GM21390 (cell line): Measurements from ENCODE around the gene EXOC4.
"Not testable (repeated sequence)": the region's sequence is repeated elsewhere in the genome, so short reads cannot be mapped to it uniquely, and the experiment has no call there.

Experiments used
- ATAC-seq: cut with Tn5 transposase; IDR thresholded peaks from one replicate; pipeline ENCODE4 v1.9.1; 2021; ENCODE audit not compliant: unreplicated experiment

EXOC4 gene

GRCh38 chr7:133959505-133959904, 706.6 kb downstream of the EXOC4 start:
- no peak for ATAC-seq

- ATAC-seq, result no peak
These were observed 708.8 kb downstream of the EXOC4 start for GRCh38 chr7:133961724-133962123.

GRCh38 chr7:133962646-133963045, 709.8 kb downstream of the EXOC4 start:
- ATAC-seq, result no peak

GRCh38 chr7:133963629-133964028, 710.8 kb downstream of the EXOC4 start:
- no peak for ATAC-seq

GRCh38 chr7:133971625-133972024, 718.7 kb downstream of the EXOC4 start:
- ATAC-seq, result no peak

- ATAC-seq, result no peak
These were observed 720.8 kb downstream of the EXOC4 start for GRCh38 chr7:133973710-133974109.

- no peak for ATAC-seq
These were observed 722.3 kb downstream of the EXOC4 start for GRCh38 chr7:133975130-133975529.

- no peak for ATAC-seq
These were observed 723.3 kb downstream of the EXOC4 start for GRCh38 chr7:133976140-133976539.

- no peak for ATAC-seq
These were observed 724.8 kb downstream of the EXOC4 start for GRCh38 chr7:133977409-133978274.

GRCh38 chr7:133978502-133979295, 725.8 kb downstream of the EXOC4 start:
- ATAC-seq, result no peak

- no peak for ATAC-seq
These were observed 727.9 kb downstream of the EXOC4 start for GRCh38 chr7:133980804-133981203.

GRCh38 chr7:133983685-133984419, 731.0 kb downstream of the EXOC4 start:
- no peak for ATAC-seq

GRCh38 chr7:133985300-133985699, 732.4 kb downstream of the EXOC4 start:
- ATAC-seq, result no peak

- no peak for ATAC-seq
These were observed 734.7 kb downstream of the EXOC4 start for GRCh38 chr7:133987582-133987981.

- no peak for ATAC-seq
These were observed 740.7 kb downstream of the EXOC4 start for GRCh38 chr7:133993547-133993946.

- not testable (repeated sequence) for ATAC-seq
These were observed 741.2 kb downstream of the EXOC4 start for GRCh38 chr7:133994100-133994499.

- ATAC-seq, result no peak
These were observed 744.6 kb downstream of the EXOC4 start for GRCh38 chr7:133997463-133997862.

- no peak for ATAC-seq
These were observed 746.3 kb downstream of the EXOC4 start for GRCh38 chr7:133999178-133999577.

- no peak for ATAC-seq
These were observed 752.1 kb downstream of the EXOC4 start for GRCh38 chr7:134004829-134005505.

- ATAC-seq, result no peak
These were observed 756.6 kb downstream of the EXOC4 start for GRCh38 chr7:134009314-134010110.
